PC-9 (cell line): ENCODE results near the gene SLC4A4. TPM values are rescaled to one million over a fixed set of nuclear protein-coding genes. Genes with fewer than 3 reads are reported as not detected.
"Not testable (repeated sequence)": the region's sequence is repeated elsewhere in the genome, so short reads cannot be mapped to it uniquely, and the experiment has no call there.

Experiments
- BruUV-seq: library from RNA; stranded (reverse); fragments of 400-500 nt; replicated peaks from 2 replicates; lab custom pipeline; 2021; lab: Mats Ljungman, UMichigan
- CTCF ChIA-PET: fragments of 300-600 bp; sonication (Branson Sonifier 250); formaldehyde crosslinking; loops from one replicate; lab custom pipeline; 2022; ENCODE audit warnings: antibody characterized with exemption; lab: Charles Lee
- POLR2A ChIA-PET: fragments of 300-600 bp; sonication (Branson Sonifier 250); formaldehyde crosslinking; loops from one replicate; lab custom pipeline; 2022; ENCODE audit warnings: antibody characterized with exemption; ENCODE audit not compliant: unreplicated experiment; lab: Charles Lee
- DNase-seq, 2 experiments: peaks; one replicate each; pipeline versions ENCODE4 v3.0.0 to v3.0.0-alpha.2; 2015 to 2022; ENCODE audit warnings: mixed read lengths in 1 of 2
- H2AFZ ChIP-seq: fragments of 200-600 bp; sonication (generic); 2 replicates; pipeline ENCODE4 v1.8.1; 2017; ENCODE audit warnings: antibody characterized with exemption
- H3F3A ChIP-seq: fragments of 200-600 bp; sonication (generic); 2 replicates; pipeline ENCODE4 v1.8.1; 2017; ENCODE audit warnings: antibody characterized with exemption, mild to moderate bottlenecking, low read depth; ENCODE audit not compliant: insufficient read depth
- H3K27ac ChIP-seq: fragments of 200-600 bp; sonication (generic); 2 replicates; pipeline ENCODE4 v1.6.1; 2016; ENCODE audit warnings: mixed run types
- H3K27me3 ChIP-seq: fragments of 200-600 bp; sonication (generic); 2 replicates; pipeline ENCODE4 v1.6.1; 2016; ENCODE audit warnings: low read depth, mixed run types; ENCODE audit not compliant: insufficient read depth
- H3K36me3 ChIP-seq: fragments of 200-600 bp; sonication (generic); 2 replicates; pipeline ENCODE4 v1.6.1; 2016; ENCODE audit warnings: low read depth, mixed run types
- H3K4me1 ChIP-seq: fragments of 200-600 bp; sonication (generic); replicated peaks from 2 replicates; pipeline ENCODE4 v1.6.1; 2016; ENCODE audit warnings: mixed run types; ENCODE audit not compliant: insufficient read depth
- H3K4me2 ChIP-seq: fragments of 200-600 bp; sonication (generic); 2 replicates; pipeline ENCODE4 v1.6.1; 2017; ENCODE audit warnings: mixed run types
- H3K4me3 ChIP-seq: fragments of 200-600 bp; sonication (generic); 2 replicates; pipeline ENCODE4 v1.6.1; 2016; ENCODE audit warnings: mixed run types
- H3K79me2 ChIP-seq: fragments of 200-600 bp; sonication (generic); 2 replicates; pipeline ENCODE4 v1.6.1; 2017; ENCODE audit warnings: low read depth, mixed run types
- H3K9me2 ChIP-seq: fragments of 200-600 bp; sonication (generic); 2 replicates; pipeline ENCODE4 v1.8.1; 2017; ENCODE audit warnings: mild to moderate bottlenecking; ENCODE audit not compliant: insufficient read depth
- H3K9me3 ChIP-seq: fragments of 200-600 bp; sonication (generic); 2 replicates; pipeline ENCODE4 v1.8.1; 2016; ENCODE audit warnings: low read depth; ENCODE audit not compliant: insufficient read depth
- H4K20me1 ChIP-seq: fragments of 200-600 bp; sonication (generic); 2 replicates; pipeline ENCODE4 v1.8.1; 2017; ENCODE audit not compliant: insufficient read depth
- EZH2 ChIP-seq: fragments of 200-600 bp; sonication (generic); IDR thresholded peaks from 2 replicates; pipeline ENCODE4 v1.8.0; 2017; ENCODE audit warnings: antibody characterized with exemption, low read depth
- intact Hi-C: fragments of 100-400 bp; cut with micrococcal nuclease; formaldehyde crosslinking; loops from one replicate; pipeline ENCODE4 v1.10.0; 2022; ENCODE audit not compliant: unreplicated experiment
- total RNA-seq: library from RNA; stranded (reverse); gene quantifications from 2 replicates; pipeline ENCODE4 v1.2.3, GENCODE V29; 2021
- TF ChIP-seq, protein P1 (sequence below): fragments of 200-600 bp; sonication (generic); conservative IDR thresholded peaks from 2 replicates; pipeline ENCODE4 v1.6.1; 2017; ENCODE audit warnings: mixed run types, antibody characterized with exemption, mild to moderate bottlenecking, moderate library complexity

The SLC4A4 gene
- total RNA-seq, 1 experiment from 2014 or later = 0.44 TPM

DNA sequence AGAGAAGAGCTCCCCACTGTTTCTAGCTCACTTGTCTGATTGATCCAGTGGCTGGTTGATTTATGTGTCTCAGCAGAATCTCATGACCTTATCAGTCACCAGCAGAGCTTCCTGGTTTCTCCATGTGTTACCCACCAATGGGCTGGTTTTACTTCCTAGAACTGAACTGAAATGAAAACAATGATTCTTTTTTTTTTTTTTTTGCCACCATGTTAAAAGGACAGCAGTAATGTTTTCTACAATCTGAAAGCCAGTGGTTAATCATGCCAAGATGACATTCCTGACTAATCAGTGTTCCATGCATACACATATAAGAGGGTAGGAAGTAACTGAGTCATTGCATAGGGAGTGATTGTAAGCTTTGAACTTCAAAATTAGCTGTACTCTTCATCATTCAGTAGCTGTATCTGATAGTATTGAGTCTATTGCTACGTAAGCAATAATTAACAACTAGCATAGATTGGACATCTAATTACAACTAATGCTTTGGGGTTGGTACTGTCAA, 67.7 kb downstream of the SLC4A4 start:
- CTCF ChIA-PET = no interaction called here
- no peak for TF ChIP-seq EZH2
- TF ChIP-seq, protein P1, sequence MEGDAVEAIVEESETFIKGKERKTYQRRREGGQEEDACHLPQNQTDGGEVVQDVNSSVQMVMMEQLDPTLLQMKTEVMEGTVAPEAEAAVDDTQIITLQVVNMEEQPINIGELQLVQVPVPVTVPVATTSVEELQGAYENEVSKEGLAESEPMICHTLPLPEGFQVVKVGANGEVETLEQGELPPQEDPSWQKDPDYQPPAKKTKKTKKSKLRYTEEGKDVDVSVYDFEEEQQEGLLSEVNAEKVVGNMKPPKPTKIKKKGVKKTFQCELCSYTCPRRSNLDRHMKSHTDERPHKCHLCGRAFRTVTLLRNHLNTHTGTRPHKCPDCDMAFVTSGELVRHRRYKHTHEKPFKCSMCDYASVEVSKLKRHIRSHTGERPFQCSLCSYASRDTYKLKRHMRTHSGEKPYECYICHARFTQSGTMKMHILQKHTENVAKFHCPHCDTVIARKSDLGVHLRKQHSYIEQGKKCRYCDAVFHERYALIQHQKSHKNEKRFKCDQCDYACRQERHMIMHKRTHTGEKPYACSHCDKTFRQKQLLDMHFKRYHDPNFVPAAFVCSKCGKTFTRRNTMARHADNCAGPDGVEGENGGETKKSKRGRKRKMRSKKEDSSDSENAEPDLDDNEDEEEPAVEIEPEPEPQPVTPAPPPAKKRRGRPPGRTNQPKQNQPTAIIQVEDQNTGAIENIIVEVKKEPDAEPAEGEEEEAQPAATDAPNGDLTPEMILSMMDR = no peak

DNA sequence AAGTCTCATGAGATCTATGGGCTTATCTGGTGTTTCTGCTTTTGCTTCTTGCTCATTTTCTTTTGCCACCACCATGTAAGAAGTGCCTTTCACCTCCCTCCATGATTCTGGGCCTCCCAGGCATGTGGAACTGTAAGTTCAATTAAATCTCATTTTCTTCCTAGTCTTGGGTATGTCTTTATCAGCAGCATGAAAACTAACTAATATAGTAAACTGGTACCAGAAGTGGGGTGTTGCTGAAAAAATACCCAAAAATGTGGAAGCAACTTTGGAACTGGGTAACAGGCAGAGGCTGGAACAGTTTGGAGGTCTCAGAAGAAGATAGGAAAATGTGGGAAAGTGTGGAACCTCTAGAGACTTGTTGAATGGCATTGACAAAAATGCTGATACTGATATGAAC, 70.1 kb downstream of the SLC4A4 start:
- H4K20me1 ChIP-seq, DNase-seq, H3K4me3 ChIP-seq, CTCF ChIA-PET, H3K4me2 ChIP-seq, BruUV-seq, H3K4me1 ChIP-seq, H2AFZ ChIP-seq, H3K36me3 ChIP-seq, H3F3A ChIP-seq, intact Hi-C loops, POLR2A ChIA-PET, H3K27ac ChIP-seq, H3K9me2 ChIP-seq, H3K79me2 ChIP-seq, H3K27me3 ChIP-seq: not testable (repeated sequence)
- H3K9me3 ChIP-seq = peaks cover 12% of the 10 kb centered on the region

More for the DNA sequence above, 67.7 kb downstream of the SLC4A4 start:
- intact Hi-C loops = no loop called here
- Histone ChIP-seq H3K9me3 (peaks cover 12% of the 10 kb centered on the region), H3K36me3 (no peaks in the 10 kb centered on the region), H3F3A (no peaks in the 10 kb centered on the region), H3K27ac (no peak overlapping the region), H3K4me2 (no peak overlapping the region), H3K4me3 (no peak overlapping the region), H3K9me2 (no peaks in the 10 kb centered on the region), H3K27me3 (no peaks in the 10 kb centered on the region), H2AFZ (no peak overlapping the region), H4K20me1 (no peaks in the 10 kb centered on the region), H3K79me2 (no peaks in the 10 kb centered on the region), H3K4me1 (no peaks in the 10 kb centered on the region)
- no peak for DNase-seq
- no TSS peak for BruUV-seq
- POLR2A ChIA-PET = interaction anchor here (0.6 kb wide), 1 partner anchor 450 kb away, joined by 3 read pairs; no protein-coding TSS in a partner anchor

- ChIA-PET CTCF (no interaction called here), POLR2A (no interaction called here)
- Histone ChIP-seq H3K27ac (no peak overlapping the region), H3K9me3 (peaks cover 12% of the 10 kb centered on the region), H3K79me2 (no peaks in the 10 kb centered on the region), H3K27me3 (no peaks in the 10 kb centered on the region), H3K4me2 (no peak overlapping the region), H3K4me3 (no peak overlapping the region), H3K36me3 (no peaks in the 10 kb centered on the region), H2AFZ (no peak overlapping the region), H3F3A (no peaks in the 10 kb centered on the region), H3K9me2 (no peaks in the 10 kb centered on the region), H4K20me1 (no peaks in the 10 kb centered on the region), H3K4me1 (no peaks in the 10 kb centered on the region)
- TF ChIP-seq EZH2 = no peak
- TF ChIP-seq, protein P1 = no peak
- intact Hi-C loops = no loop called here
- no TSS peak for BruUV-seq
- no peak for DNase-seq
Observed at GRCh38 chr4:71411981-71412380, 73.2 kb downstream of the SLC4A4 start.

GRCh38 chr4:71415491-71415890, 76.7 kb downstream of the SLC4A4 start:
- Histone ChIP-seq H3K9me2 (no peaks in the 10 kb centered on the region), H3K27me3 (no peaks in the 10 kb centered on the region), H3K79me2 (no peaks in the 10 kb centered on the region), H3K4me1 (no peaks in the 10 kb centered on the region), H3K36me3 (no peaks in the 10 kb centered on the region), H3K9me3 (no peaks in the 10 kb centered on the region), H2AFZ (no peak overlapping the region), H3K4me3 (no peak overlapping the region), H4K20me1 (no peaks in the 10 kb centered on the region), H3F3A (no peaks in the 10 kb centered on the region), H3K4me2 (no peak overlapping the region), H3K27ac (no peak overlapping the region)
- no peak for DNase-seq
- TF ChIP-seq, protein P1 = no peak
- no peak for TF ChIP-seq EZH2
- ChIA-PET CTCF (no interaction called here), POLR2A (no interaction called here)
- BruUV-seq = no TSS peak
- intact Hi-C loops = no loop called here
